ENCODE data around the gene MMP19.
"Not testable (repeated sequence)": the region's sequence is repeated elsewhere in the genome, so short reads cannot be mapped to it uniquely, and the experiment has no call there.

The MMP19 gene

DNA sequence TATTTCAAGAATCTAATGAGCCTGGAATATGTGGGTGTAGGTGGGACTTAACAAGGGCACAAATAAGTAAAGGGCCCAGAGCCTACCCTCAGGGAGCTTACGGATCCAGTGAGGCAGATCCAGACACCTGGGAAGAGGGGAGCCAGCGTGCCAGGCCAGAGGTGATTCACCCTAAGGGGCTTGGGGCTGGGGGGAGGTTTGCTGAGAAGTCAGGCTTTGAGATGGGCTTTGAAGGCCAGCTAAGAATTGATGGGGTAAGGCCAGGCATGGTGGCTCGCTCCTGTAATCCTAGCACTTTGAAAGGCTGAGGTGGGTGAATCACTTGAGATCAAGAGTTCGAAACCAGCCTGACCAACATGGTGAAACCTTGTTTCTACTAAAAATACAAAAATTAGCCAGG, 695 bp upstream of the MMP19 start:
- no peak for DNase-seq (ENCODE audit: low read depth)

DNA sequence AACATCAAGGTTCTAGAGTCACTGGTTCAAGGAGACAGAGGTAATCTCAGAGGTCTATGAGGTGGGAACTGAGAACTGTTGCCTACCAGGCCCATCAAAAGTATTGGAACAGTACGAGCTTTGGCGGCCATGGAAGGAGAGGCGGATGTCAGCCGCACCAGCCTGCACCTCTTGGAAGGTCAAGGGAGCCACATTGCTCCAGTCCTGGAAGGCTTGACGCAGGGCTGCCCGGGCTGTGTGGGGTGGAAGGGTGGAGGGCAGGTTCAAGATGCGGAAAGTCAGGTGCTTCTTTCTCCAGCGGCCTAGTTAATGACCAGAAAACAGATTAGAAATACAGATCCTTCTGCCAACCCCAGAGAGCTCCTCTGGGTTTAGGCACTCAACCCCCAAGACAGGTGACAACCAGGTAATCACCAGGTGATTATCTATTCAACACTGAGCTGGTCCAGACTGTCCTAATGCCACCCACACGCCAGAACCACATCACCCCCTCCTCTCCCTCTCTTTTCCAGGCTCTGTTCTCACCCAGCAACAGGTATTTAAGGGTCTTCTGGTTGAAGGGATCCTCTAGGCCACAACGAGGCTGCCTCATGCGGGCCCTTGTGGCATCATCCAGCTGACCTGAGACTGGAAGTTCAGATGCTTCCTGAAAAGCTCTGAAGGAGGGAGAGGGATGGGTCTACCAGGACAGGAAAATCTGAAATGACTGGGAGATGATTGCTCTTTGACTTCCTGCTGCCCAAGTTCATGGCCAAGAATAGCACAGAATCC, 2.0 kb downstream of the MMP19 start:
- no peak for DNase-seq (ENCODE audit: low read depth)

DNA sequence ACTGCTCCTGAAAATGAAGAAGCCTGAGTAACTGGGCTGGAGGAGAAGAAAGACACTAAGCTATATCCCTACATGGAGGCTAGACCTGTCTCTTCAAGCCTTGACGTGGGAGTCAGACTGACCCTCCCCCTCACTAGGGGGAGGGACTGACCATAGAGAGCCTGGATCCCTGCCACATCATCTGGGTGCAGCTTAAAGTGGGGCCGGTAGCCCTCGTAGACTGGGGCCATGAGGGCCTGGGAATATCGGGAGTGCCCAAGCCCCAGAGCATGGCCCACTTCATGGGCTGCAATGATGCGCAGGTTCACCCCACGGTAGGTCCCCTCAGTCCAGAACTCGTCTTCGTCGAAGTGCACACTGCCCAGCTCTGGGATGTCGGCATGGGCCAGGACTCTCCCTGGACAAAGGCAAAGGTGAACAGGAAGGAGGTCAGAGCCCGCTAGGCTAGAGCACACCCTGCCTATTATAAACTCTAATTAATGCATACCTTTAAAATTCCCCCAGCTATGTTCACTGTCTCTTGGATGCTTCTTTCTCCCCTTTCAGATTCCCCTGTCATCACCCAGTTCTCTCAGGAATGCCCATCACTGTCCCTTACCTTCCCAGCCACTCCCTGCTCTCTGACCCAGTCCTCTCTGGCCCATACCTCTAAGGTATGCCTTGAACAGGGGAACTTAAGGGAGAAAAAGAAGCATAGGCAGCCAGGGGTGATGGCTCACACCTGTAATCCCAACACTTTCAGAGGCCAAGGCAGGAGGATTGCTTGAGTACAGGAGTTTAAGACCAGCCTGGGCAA, 3.2 kb downstream of the MMP19 start:
- DNase-seq (ENCODE audit: low read depth) = no peak

DNA sequence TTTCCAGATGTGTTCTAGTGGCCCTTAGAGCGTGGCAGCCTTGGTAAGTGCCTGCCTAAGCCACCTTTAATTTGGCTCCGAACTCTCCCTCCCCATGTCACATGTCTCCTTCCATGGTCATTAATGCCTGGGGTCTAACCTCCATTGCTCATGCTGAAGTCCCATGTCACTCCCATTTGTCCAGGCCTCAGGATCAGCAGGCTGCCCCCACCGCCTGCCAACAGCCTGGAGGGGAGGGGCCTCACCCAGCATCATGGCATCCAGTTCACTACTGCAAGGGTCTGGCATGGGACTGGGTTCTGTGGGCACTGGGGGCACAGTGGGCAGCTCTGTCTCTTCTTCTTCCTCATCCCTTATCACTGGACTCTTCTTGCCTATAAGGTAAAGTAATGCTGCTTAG, 4.4 kb downstream of the MMP19 start:
- no peak for DNase-seq (ENCODE audit: low read depth)

DNA sequence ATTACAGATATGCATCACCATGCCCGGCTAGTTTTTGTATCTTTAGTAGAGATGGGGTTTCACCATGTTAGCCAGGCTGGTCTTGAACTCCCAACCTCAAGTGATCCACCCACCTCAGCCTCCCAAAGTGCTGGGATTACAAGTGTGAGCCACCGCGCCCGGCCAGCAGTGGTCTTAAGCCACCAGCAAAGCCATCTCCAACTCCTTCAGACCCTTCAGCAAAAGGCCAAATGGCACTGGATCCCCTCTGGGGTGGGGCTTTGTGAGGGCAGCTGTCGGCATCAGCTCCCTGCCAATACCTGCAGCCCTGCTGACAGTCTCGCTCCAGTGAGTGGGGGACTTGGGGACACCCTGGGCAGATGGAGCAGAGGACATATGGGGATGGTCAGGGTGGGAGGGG, 8.3 kb downstream of the MMP19 start:
- DNase-seq (ENCODE audit: low read depth) = not testable (repeated sequence)

DNA sequence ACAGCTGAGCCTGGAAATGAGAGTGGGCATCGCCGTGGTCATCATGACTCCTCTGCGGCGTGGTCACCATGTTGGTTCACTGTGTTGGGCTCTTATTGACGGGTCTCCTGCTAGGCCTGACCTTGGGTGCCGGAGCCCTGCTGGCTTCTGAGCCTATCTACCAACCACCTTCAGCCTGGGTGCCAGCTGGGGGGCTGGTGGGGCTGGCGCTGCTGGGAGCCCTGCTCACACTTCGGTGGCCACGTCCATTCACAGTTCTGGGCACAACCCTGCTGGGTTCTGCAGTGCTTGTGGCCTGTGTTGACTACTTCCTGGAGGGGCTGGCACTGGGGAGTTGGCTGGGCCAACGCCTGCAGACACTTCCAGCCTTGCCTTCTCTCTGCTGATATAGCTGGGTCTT, 9.7 kb downstream of the MMP19 start:
- DNase-seq (ENCODE audit: low read depth) = no peak

DNA sequence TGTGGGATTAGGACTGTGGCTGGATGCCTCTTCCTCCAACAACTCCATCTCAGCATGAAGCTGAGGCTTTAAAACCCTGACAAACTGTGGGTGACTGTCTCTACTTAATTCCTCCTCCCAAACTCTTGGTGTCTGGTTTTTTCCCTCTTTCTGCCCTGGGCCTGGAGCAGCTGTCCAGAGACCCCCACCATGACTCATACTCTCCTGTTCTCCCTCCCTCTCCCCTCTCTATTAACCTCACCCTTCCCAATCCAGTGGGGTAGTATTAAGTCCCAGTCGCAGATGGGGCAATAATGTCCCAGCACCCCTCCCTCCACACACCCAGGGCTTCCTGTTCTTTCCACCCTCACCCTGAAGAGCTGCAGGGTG, 11.3 kb downstream of the MMP19 start:
- no peak for DNase-seq (ENCODE audit: low read depth)

DNA sequence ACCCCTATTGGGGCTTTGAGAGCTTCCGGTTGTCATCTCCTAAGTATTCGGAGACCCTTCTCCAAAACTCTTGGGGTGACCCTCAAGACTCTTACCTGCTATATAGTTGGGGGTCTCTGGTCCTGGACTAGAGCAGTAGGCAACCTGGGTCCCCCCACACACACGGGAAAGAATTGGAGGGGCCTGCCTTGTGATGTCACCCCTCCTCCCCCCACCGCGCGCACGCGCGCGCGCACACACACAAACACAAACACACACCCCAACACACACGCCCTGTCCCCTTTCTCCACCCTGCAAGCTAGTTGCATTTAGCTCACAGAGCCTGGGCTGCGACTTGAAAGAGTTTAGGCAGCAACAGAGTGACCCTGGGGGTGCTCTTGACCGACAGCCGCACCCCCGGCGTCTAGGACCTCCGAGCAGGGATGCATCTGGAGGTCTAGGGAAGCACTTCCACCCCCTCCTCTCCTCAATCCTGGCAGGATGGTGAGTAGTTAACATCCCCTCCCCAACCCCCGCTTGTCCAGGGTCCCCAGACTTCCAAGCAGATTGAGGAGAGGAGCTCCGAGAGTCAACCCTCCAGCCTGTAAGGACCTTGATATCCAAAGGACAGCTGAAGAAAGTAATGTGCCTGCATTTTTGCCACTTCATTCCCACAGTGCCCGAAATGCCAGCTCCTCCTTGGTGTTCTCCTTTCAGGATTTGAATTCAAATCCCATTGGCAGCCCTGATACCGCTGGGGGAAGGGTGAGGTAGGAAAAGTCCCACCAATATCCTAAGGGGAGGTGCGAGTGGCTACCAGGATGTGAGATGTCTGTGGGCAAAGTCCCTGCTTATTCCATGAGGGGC, 11.9 kb downstream of the MMP19 start:
- DNase-seq (ENCODE audit: low read depth) = peak; percentile 31

DNA sequence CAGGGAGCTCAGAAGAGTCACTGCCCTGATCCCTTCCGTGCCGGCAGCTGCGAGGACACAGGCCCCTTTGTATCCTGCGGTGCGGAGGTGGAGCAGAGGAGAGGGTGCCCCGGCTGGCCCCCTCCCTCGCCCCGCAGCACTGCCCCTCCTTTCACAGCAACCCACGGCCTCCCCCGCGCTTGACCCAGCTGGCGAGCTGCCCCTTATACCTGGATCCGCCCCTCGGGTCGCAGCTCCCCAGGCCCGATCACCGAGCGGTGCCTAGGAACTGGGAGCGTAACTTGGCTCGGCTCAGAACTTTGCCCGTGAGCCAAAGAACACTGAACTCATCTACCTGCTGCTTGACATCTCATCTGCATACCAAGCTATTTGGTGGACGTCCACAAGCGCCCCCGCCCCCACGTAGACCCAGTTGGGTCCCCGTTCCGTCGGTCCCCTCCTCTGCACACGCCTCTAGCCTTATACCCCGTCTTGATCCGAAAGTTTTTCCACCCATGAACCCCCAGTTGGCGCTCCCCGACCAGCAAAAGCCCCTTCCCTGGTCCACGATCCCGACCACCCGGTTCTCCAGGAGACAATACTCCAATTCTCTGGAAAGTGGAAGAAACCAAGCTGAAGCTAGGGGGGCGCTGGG, 12.7 kb downstream of the MMP19 start:
- DNase-seq (ENCODE audit: low read depth) = no peak

DNA sequence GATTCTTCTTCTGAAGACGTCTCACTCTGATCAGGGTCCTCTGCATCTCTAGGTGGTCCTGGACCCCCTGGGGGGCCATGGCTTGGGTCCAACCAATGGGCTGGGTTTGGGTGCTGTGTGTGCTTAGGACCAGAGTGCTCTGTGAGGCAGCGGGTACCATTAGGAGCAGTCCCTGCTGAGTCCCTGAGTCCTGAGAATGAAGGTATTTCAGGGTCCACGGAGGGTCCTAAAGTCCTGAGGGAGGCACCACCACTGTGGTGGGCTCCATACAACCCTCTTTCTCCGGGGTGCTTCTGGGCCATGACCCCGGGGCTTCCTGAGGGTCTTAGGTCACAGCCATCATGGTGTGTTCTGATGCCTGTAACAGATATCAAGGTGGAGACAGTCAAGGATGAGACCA, 14.4 kb downstream of the MMP19 start:
- no peak for DNase-seq (ENCODE audit: low read depth)

DNA sequence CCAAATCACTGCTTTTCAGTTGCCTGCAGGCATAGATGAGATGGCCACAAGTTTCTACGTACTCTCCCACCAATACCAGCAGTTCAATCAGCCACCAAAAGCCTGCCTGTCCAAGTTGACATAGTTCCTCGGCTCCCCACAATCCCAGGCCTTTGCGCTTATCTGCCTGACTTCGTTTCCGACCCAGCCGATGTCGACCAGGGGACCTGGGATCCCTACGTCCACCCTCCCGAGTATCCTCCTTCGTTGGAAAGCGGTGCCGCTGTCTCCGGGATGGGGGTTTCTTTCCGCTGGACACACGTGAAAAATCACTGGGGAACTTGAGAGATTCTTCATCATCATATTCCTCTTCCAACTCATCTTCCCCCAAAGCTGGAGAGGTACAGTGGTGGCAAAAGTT, 14.9 kb downstream of the MMP19 start:
- no peak for DNase-seq (ENCODE audit: low read depth)

DNA sequence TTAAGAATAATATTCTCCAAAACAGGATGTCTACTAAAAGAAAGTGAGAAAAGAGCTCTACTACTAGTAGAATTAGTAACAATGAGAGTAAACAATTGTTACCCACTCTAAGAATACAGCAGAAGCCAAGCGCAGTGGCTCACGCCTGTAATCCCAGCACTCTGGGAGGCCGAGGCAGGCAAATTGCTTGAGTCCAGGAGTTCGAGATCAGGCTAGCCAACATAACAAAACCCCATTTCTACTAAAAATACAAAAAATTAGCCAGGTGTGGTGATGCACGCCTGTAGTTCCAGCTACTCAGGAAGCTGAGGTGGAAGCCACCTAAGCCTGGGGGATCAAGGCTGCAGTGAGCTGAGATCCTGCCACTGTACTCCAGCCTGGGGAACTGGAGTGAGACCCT, 18.0 kb downstream of the MMP19 start:
- DNase-seq (ENCODE audit: low read depth) = no peak

DNA sequence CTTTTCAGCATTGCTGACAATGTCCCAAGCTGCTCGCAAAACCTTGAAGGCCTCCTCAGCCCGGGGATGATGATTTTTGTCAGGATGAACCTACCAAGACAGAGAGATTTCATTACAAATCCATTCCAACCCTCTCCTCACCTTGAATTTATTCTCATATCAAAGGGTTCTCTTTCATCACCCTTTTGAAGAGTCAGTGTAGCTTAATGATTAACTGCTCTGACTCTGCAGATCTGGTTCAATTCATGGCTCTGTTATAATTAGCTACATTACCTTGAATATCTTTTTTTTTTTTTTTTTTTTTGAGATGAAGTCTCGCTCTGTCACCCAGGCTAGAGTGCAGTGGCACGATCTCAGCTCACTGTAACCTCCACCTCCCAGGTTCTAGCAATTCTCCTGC, 19.3 kb downstream of the MMP19 start:
- no peak for DNase-seq (ENCODE audit: low read depth)

DNA sequence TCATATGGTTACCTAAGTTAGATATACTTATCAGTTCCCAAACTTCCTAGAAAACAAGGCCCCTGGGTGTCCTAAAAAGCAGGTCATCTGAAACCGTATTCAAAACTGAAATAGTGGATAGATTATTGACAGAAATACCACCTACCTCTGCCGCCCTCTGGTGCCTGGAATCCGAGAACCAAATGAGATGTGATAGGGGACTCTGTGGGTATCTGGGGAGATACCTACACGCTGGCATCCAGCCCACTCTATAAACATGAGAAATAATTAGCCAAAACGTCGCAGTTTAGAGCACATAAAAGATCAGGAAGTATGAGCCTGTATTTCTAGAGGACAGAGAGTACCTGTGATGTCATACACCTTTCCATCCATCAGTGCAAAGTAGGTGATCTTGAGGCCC, 20.5 kb downstream of the MMP19 start:
- no peak for DNase-seq (ENCODE audit: low read depth)

DNA sequence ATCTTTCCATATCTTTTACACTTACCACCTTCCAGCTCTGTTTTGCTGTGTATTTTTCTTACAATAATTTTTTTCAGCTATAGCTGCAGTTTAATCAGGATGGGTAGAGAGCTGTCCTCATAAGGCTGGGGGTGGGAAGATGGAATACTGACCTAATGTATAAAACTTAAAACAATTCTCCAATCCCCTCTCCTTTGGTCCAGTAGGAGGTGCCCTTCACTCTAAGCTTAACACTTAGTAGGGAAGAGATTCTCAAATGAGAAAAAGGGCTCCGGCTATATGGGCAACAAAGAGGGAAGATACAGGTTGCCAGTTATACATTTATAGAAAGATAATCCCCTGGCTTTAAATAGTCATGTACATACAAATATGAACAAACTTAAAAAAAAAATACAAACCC, 22.1 kb downstream of the MMP19 start:
- no peak for DNase-seq (ENCODE audit: low read depth)

DNA sequence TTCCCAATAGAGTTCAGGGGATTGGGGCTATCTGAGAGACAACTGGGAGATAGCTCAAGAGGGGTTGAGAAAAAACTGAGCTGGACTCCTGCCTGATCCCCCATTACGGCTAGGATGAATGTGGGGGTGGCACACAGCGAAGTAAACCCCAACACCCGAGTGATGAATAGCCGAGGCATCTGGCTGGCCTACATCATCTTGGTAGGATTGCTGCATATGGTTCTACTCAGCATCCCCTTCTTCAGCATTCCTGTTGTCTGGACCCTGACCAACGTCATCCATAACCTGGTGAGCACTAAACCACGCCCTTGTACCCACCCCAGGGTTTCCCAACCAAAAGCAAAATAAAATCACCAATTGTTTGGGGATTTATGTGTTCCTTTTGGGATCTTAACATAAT, 23.9 kb downstream of the MMP19 start:
- DNase-seq (ENCODE audit: low read depth) = no peak

DNA sequence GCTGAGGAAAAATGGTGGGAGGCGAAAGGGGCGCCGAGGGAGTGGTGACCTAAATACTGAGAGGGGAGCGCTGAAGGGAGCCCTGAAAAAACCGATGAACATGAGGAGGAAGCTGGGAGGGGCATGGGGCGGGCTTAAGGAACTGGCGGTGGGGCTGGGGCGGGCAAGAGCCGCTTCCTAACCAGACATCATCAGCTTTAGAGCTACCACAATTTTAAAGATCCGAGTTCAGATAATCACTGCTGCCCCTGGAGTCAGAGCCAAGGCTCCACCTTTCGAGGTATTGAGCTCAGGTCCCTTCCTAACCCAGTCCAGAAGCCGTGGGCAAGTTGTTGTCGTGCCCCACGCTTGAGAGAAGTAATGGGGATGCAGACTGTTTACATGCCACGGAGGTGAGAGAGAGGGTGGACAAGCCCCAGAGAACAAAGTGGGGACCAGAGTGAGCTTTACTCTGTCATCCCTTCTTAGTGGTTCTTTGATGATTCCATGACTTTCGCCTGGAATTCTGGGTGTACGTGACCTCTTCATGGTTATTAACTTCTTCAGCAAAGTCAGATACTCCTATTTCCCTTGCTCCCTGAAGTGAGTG, 24.5 kb downstream of the MMP19 start:
- DNase-seq (ENCODE audit: low read depth) = no peak

DNA sequence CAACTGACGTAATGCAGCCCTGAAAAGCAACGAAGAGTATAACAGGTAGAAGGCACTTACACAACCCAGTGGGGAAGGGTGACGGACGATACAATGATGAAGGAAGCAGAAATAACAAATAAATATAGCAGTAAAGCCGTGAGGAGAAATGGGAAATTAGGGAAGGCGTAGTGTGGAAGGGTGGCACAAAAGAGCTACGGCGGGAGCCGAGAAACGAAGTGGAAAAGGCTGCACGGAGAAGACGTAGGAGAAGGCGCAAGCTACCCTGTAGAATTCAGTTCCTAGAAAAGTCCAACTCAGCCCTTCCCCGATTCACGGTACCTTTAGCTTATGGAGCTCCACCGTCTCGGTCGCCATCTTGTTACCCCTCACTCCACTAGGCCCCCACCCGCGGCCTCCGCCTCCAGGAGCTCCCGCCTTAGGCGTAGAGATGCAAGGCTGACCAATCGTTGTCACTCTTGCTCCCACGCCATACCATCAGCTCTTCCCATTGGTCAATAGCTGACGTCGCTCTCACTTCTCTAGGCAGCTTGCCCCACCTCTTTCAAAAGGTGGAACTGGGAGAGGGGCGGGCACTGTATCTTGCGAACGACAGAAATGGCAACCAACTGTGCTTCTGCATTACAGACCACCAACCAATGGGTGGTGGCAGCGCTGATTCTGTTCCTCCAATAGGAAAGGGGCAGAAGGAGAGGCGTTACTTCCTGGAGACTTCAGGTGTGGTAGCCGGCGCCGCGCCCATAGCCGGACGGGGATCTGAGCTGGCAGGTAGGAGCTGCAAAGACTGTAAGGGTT, 25.2 kb downstream of the MMP19 start, which contains the start of the genes ORMDL2 and SARNP:
TSS of gene ORMDL2 (plus strand) at position 697 of the 795 bp plus-strand sequence. CDS start 959 bp downstream, outside the sequence.
TSS of gene SARNP (minus strand) at position 380 of the 795 bp plus-strand sequence. CDS start at position 357, 23 bp downstream.
- DNase-seq (ENCODE audit: low read depth) = peak; percentile 83

DNA sequence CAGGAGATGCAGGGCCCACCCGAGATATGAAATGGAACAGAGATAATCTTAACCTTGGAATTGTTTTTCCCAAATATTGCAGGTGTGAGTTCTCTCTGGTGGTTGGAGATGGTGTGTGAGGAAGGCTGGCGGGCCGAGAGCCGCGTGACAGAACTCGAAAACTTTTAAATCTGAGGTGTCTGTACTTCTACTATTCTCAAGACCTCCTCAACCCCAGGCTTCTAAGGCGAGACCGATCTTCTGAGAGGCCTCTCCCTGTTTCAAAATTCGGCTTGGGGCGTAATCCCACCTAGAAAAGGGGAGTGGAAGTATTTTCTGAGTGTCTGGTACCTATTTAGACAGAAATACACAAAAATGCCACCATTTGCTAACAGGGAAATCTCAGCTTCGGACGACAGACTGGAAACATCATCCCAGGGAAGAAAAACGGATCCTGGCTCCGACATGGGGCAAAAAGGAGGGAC, 25.8 kb downstream of the MMP19 start:
- no peak for DNase-seq (ENCODE audit: low read depth)

DNA sequence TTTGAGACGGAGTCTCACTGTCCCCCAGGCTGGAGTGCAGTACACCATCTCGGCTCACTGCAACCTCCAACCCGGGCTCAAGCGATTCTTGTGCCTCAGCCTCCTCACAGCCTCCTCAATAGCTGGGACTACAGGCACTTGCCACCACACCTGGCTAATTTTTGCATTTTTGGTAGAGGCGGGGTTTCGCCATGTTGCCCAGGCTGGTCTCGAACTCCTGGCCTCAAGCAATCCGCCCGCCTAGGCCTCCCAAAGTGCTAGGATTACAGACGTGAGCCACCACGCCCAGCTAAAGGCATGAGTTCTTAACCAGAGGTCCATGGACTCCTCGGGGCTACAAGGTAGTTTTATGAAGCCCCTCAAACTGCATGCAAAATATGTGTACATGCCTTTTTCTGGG, 27.3 kb downstream of the MMP19 start:
- no peak for DNase-seq (ENCODE audit: low read depth)

DNA sequence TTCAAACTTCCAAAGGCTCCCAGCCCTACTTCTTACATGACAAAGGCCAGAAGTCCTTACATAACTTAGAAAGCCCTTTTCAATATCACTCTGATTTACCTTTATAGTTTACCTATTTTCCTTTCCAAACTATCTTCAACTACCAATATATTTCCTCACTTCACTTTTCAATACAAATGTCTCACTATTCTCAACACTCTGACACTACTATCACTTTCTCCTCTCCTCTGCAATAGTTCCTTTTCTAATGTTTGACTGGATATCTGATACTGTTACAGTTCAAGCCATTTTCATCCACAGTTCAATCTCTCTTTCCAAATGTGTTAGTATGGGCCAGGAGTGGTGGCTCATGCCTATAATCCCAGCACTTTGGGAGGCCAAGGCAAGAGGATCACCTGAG, 28.5 kb downstream of the MMP19 start:
- DNase-seq (ENCODE audit: low read depth) = no peak
